SK-N-SH (cell line): Measurements from ENCODE around the gene BUD23. TPM values are rescaled to one million over a fixed set of nuclear protein-coding genes. Genes with fewer than 3 reads are reported as not detected.

Experiments
- CTCF ChIA-PET: fragments of 300-600, 350-600 bp; formaldehyde crosslinking; extraction: SDS; loops from one replicate; lab custom pipeline; 2021; lab: Yijun Ruan, JAX
- POLR2A ChIA-PET: fragments of 350-600 bp; sonication (Branson Sonifier 250); formaldehyde crosslinking; extraction: SDS; loops from one replicate; lab custom pipeline; 2020; ENCODE audit warnings: antibody characterized with exemption, inconsistent platforms; lab: Yijun Ruan, JAX
- DNase-seq: peaks from one replicate; pipeline ENCODE4 v3.0.0; 2012
- H2AFZ ChIP-seq: fragments of 200-600 bp; sonication (generic); 2 replicates; pipeline ENCODE4 v1.8.1; 2016; ENCODE audit warnings: antibody characterized with exemption, mild to moderate bottlenecking, low read depth
- H3F3A ChIP-seq: fragments of 200-600 bp; sonication (generic); replicated peaks from 2 replicates; pipeline ENCODE3; 2016; ENCODE audit warnings: antibody characterized with exemption, mild to moderate bottlenecking; ENCODE audit not compliant: insufficient read depth
- H3K27ac ChIP-seq, 2 experiments: fragments of 200-500 bp in 1 of 2; fragments of 200-600 bp in 1 of 2; sonication (Bioruptor generic) in 1 of 2; sonication (generic), shearing (Covaris generic) in 1 of 2; 2 replicates each; pipeline versions ENCODE4 v1.5.1 to v1.6.1; 2014 to 2016; ENCODE audit warnings: low read depth in 2 of 2, inconsistent platforms in 1 of 2, low read length in 1 of 2, mild to moderate bottlenecking in 1 of 2, mixed read lengths in 1 of 2
- H3K27me3 ChIP-seq: fragments of 200-600 bp; sonication (generic), shearing (Covaris generic); 2 replicates; pipeline ENCODE4 v1.6.1; 2016; ENCODE audit warnings: mixed run types; ENCODE audit not compliant: insufficient read depth
- H3K36me3 ChIP-seq, 2 experiments: fragments of 200-500 bp in 1 of 2; fragments of 200-600 bp in 1 of 2; sonication (Bioruptor generic) in 1 of 2; sonication (generic) in 1 of 2; replicated peaks in 1 of 2; 2 replicates each; pipeline versions ENCODE3 to v1.5.1; 2014 to 2016; ENCODE audit warnings: low read length in 1 of 2, mild to moderate bottlenecking in 1 of 2; ENCODE audit not compliant: insufficient read depth in 2 of 2, control insufficient read depth in 1 of 2
- H3K4me1 ChIP-seq, 2 experiments: fragments of 200-500 bp in 1 of 2; fragments of 200-600 bp in 1 of 2; sonication (Bioruptor generic) in 1 of 2; sonication (generic), shearing (Covaris generic) in 1 of 2; 2 replicates each; pipeline versions ENCODE4 v1.5.1 to v1.6.1; 2014 to 2016; ENCODE audit warnings: low read depth in 1 of 2, low read length in 1 of 2, mixed run types in 1 of 2; ENCODE audit not compliant: insufficient read depth in 2 of 2, control insufficient read depth in 1 of 2
- H3K4me2 ChIP-seq: fragments of 200-600 bp; sonication (generic), shearing (Covaris generic); 2 replicates; pipeline ENCODE4 v1.6.1; 2017; ENCODE audit warnings: mixed run types
- H3K4me3 ChIP-seq, 2 experiments: fragments of 200-500 bp in 1 of 2; fragments of 200-600 bp in 1 of 2; sonication (Bioruptor generic) in 1 of 2; sonication (generic), shearing (Covaris generic) in 1 of 2; 2 replicates each; pipeline versions ENCODE4 v1.5.1 to v1.8.1; 2014 to 2016; ENCODE audit warnings: low read depth in 2 of 2, inconsistent platforms in 1 of 2, low read length in 1 of 2, mild to moderate bottlenecking in 1 of 2, mixed read lengths in 1 of 2, moderate library complexity in 1 of 2
- H3K79me2 ChIP-seq: fragments of 200-600 bp; sonication (generic); 2 replicates; pipeline ENCODE4 v1.8.1; 2017; ENCODE audit warnings: mild to moderate bottlenecking; ENCODE audit not compliant: insufficient read depth
- H3K9ac ChIP-seq: fragments of 200-600 bp; sonication (generic); 2 replicates; pipeline ENCODE4 v1.6.1; 2017; ENCODE audit warnings: mixed run types
- H3K9me2 ChIP-seq: fragments of 200-600 bp; sonication (generic); 2 replicates; pipeline ENCODE4 v1.6.1; 2017; ENCODE audit warnings: mixed run types
- H3K9me3 ChIP-seq: fragments of 200-600 bp; sonication (generic); 2 replicates; pipeline ENCODE4 v1.6.1; 2017; ENCODE audit warnings: mixed run types, mild to moderate bottlenecking, moderate library complexity
- H4K20me1 ChIP-seq: fragments of 200-600 bp; sonication (generic); 2 replicates; pipeline ENCODE4 v1.6.1; 2017; ENCODE audit warnings: mild to moderate bottlenecking, mixed run types; ENCODE audit not compliant: insufficient read depth
- CTCF ChIP-seq: fragments of 200-600 bp; sonication (generic); IDR thresholded peaks from 2 replicates; pipeline ENCODE4 v1.6.1; 2017; ENCODE audit warnings: antibody characterized with exemption, mild to moderate bottlenecking, moderate library complexity
- EZH2phosphoT487 ChIP-seq: fragments of 200-600 bp; sonication (generic); IDR thresholded peaks from 2 replicates; pipeline ENCODE4 v1.6.1; 2017; ENCODE audit warnings: low read depth, mixed run types, mild to moderate bottlenecking, antibody characterized with exemption, moderate library complexity, borderline replicate concordance
- FOSL2 ChIP-seq: IDR thresholded peaks from 2 replicates; pipeline ENCODE4 v1.4.0; 2012; ENCODE audit warnings: low read depth, mild to moderate bottlenecking, moderate library complexity, borderline replicate concordance
- FOXM1 ChIP-seq: IDR thresholded peaks from 2 replicates; pipeline ENCODE4 v1.4.0; 2012; ENCODE audit warnings: low read depth, mild to moderate bottlenecking
- GATA2 ChIP-seq: sonication (generic); formaldehyde crosslinking; IDR thresholded peaks from 2 replicates; pipeline ENCODE4 v1.5.0; 2020; ENCODE audit warnings: mild to moderate bottlenecking, missing genetic modification reagents
- IRF3 ChIP-seq: fragments of 150-350 bp; IDR thresholded peaks from 2 replicates; pipeline ENCODE4 v1.6.1; 2016; ENCODE audit warnings: mild to moderate bottlenecking, low read depth, low read length
- MAX ChIP-seq: IDR thresholded peaks from 2 replicates; pipeline ENCODE4 v1.4.0; 2012; ENCODE audit warnings: low read depth
- MEF2A ChIP-seq: IDR thresholded peaks from 2 replicates; pipeline ENCODE4 v1.4.0; 2012; ENCODE audit warnings: low read depth, borderline replicate concordance
- MXI1 ChIP-seq: IDR thresholded peaks from 2 replicates; pipeline ENCODE4 v1.6.1; 2012; ENCODE audit warnings: mild to moderate bottlenecking, low read depth, low read length, improper control_type of control experiment
- NFIC ChIP-seq: IDR thresholded peaks from 2 replicates; pipeline ENCODE4 v1.4.0; 2012; ENCODE audit warnings: borderline replicate concordance
- NRF1 ChIP-seq: IDR thresholded peaks from 2 replicates; pipeline ENCODE4 v1.6.1; 2012; ENCODE audit warnings: low read depth, mild to moderate bottlenecking, low read length
- POLR2AphosphoS5 ChIP-seq: IDR thresholded peaks from 2 replicates; pipeline ENCODE4 v1.6.1; 2012; ENCODE audit warnings: low read depth, low read length
- RAD21 ChIP-seq: IDR thresholded peaks from 2 replicates; pipeline ENCODE4 v1.6.1; 2012; ENCODE audit warnings: mild to moderate bottlenecking, low read length
- RCOR1 ChIP-seq: fragments of 150-350 bp; IDR thresholded peaks from 2 replicates; pipeline ENCODE4 v1.6.1; 2017; ENCODE audit warnings: antibody characterized with exemption, low read length
- RFX5 ChIP-seq: IDR thresholded peaks from 2 replicates; pipeline ENCODE4 v1.6.1; 2012; ENCODE audit warnings: mild to moderate bottlenecking, improper control_type of control experiment, low read length
- RXRA ChIP-seq: IDR thresholded peaks from 2 replicates; pipeline ENCODE4 v1.4.0; 2012; ENCODE audit warnings: low read depth, mild to moderate bottlenecking, borderline replicate concordance
- SIN3A ChIP-seq: IDR thresholded peaks from 2 replicates; pipeline ENCODE4 v1.6.1; 2012; ENCODE audit warnings: low read depth, mild to moderate bottlenecking, low read length, moderate library complexity, borderline replicate concordance
- SMC3 ChIP-seq: IDR thresholded peaks from 2 replicates; pipeline ENCODE4 v1.6.1; 2012; ENCODE audit warnings: low read depth, low read length, improper control_type of control experiment
- TCF12 ChIP-seq: IDR thresholded peaks from 2 replicates; pipeline ENCODE4 v1.4.0; 2012
- TEAD4 ChIP-seq: IDR thresholded peaks from 2 replicates; pipeline ENCODE4 v1.4.0; 2012; ENCODE audit warnings: mild to moderate bottlenecking, borderline replicate concordance; ENCODE audit not compliant: insufficient read depth
- USF2 ChIP-seq: fragments of 150-350 bp; IDR thresholded peaks from 2 replicates; pipeline ENCODE4 v1.6.1; 2017; ENCODE audit warnings: antibody characterized with exemption, low read length, low read depth, borderline replicate concordance
- ZBTB33 ChIP-seq: IDR thresholded peaks from 2 replicates; pipeline ENCODE4 v1.4.0; 2012; ENCODE audit warnings: low read depth, borderline replicate concordance
- WGBS: methylation state at CpG from one replicate; pipeline ENCODE4 v1.1.6; 2017; ENCODE audit warnings: low lambda C conversion rate; 5-methylcytosine and 5-hydroxymethylcytosine counted together
- polyA plus RNA-seq, 3 experiments: library from polyadenylated mRNA; depleted of rRNA; stranded (reverse); fragments of >200 nt; gene quantifications; 2 replicates each; pipeline ENCODE4 v1.2.3, GENCODE V29; 2012

BUD23 gene
- polyA plus RNA-seq, 1 of the 3 experiments (the other 2 are of a cell fraction) = 206 TPM

GRCh38 chr7:73728551-73728950, 45.2 kb downstream of the BUD23 start:
- H3K27me3 ChIP-seq = no peaks in the 10 kb centered on the region
- CTCF ChIA-PET = interaction anchor here (1.0 to 12.8 kb wide), 8 partner anchors 9 to 126 kb away, joined by 3 to 272 read pairs (median 4); no protein-coding TSS in a partner anchor
- TF ChIP-seq TCF12 = no peak
- no peak for TF ChIP-seq RAD21
- no peak for TF ChIP-seq GATA2 (CRISPR knock-in tag)
- TF ChIP-seq MEF2A = no peak
- TF ChIP-seq SMC3 = no peak
- TF ChIP-seq EZH2phosphoT487 = no peak
- TF ChIP-seq NFIC = no peak
- TF ChIP-seq TEAD4 = no peak
- no peak for TF ChIP-seq SIN3A
- no peak for TF ChIP-seq CTCF
- H3K4me2 ChIP-seq = no peak overlapping the region
- H3F3A ChIP-seq = peaks cover 6% of the 10 kb centered on the region
- WGBS = 45% methylated on average over 5 of the region's 5 CpGs
- H3K4me3 ChIP-seq = no peak overlapping the region
- no peaks in the 10 kb centered on the region for H3K79me2 ChIP-seq
- no peaks in the 10 kb centered on the region for H3K36me3 ChIP-seq
- no peak for DNase-seq
- no peak overlapping the region for H3K9ac ChIP-seq
- no peak overlapping the region for H3K27ac ChIP-seq
- no peaks in the 10 kb centered on the region for H3K9me2 ChIP-seq
- no peaks in the 10 kb centered on the region for H3K9me3 ChIP-seq
- POLR2A ChIA-PET = interaction anchor here (1.2 kb wide), 1 partner anchor 11 kb away, joined by 3 read pairs; the partner anchor contains the start of gene ABHD11
- H3K4me1 ChIP-seq = no peaks in the 10 kb centered on the region
- no peaks in the 10 kb centered on the region for H4K20me1 ChIP-seq
- no peak overlapping the region for H2AFZ ChIP-seq

- Histone ChIP-seq H2AFZ (no peak overlapping the region), H3K27me3 (no peaks in the 10 kb centered on the region), H3K36me3 (no peaks in the 10 kb centered on the region), H3K9me2 (no peaks in the 10 kb centered on the region), H3K4me2 (no peak overlapping the region), H3K4me1 (peaks cover 0 to 4% of the 10 kb centered on the region in 2 experiments; a peak in 1 of 4 replicates), H3K9me3 (no peaks in the 10 kb centered on the region), H3F3A (peaks cover 6% of the 10 kb centered on the region), H3K27ac (no peak overlapping the region), H3K9ac (no peak overlapping the region), H3K4me3 (no peak overlapping the region), H3K79me2 (no peaks in the 10 kb centered on the region), H4K20me1 (no peaks in the 10 kb centered on the region)
- ChIA-PET CTCF (interaction anchor here (0.6 to 12.8 kb wide), 5 partner anchors 15 to 307 kb away, joined by 3 to 272 read pairs (median 3); no protein-coding TSS in a partner anchor), POLR2A (no interaction called here)
- DNase-seq = no peak
- WGBS = 61% methylated on average over 3 of the region's 3 CpGs
- TF ChIP-seq MAX (no peak), FOXM1 (no peak), USF2 (no peak), RFX5 (no peak), MXI1 (no peak), NRF1 (no peak), SIN3A (no peak), SMC3 (no peak), RXRA (no peak), RCOR1 (no peak), POLR2AphosphoS5 (no peak), NFIC (no peak), TCF12 (no peak), IRF3 (no peak), FOSL2 (no peak), ZBTB33 (no peak)
Observed at GRCh38 chr7:73730485-73730884, 47.1 kb downstream of the BUD23 start.
